NOMO-1 treated with dmso at 0.1 percent for 144 hours (cell line): ENCODE measurements around the gene OR7G3.

ENCODE experiments used
- DNase-seq: peaks from one replicate; lab custom pipeline; 2025; ENCODE audit not compliant: unreplicated experiment; lab: John Stamatoyannopoulos, UW

OR7G3 gene

DNA sequence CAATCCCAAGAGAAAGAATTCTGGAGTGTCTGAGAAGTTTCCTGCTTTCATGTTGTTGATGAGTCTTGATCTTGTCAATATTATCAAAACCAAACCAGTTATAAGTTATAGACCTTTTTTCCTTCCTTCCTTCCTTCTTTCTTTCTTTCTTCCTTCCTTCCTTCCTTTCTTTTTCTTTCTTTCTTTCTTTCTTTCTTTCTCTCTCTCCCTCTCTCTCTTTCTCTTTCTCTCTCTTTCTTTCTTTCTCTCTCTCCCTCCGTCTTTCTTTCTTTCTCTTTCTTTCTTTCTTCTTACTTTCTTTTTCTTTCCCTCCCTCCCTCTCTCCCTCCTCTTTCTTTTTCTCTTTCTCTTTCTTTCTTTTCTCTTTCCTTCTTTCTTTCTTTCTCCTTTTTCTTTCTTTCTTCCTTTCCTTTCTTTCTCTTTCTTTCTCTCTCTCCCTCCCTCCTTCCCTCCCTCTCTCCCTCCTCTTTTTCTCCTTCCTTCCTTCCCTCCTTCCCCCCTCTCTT, at the start of gene OR7G3:
Gene OR7G3 (minus strand): TSS at position 51 of the 506 bp plus-strand sequence. CDS start 0 bp downstream, at position 51.
- DNase-seq: no peak

DNA sequence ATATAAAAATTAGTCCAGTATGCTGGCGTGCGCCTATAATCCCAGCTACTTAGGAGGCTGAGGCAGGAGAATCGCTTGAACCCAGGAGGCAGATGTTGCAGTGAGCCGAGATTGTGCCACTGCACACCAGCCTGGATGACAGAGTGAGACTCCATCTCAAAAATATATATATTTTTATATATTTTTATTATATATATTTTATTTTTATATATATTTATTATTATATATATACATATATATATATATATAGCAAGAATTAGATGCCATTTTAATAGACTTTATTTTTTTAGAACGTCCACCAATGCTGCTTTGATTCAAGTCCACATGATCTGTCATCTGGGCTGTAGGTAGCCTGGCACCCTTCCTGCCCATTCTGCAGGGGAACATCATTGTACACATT, 48.6 kb upstream of the OR7G3 start:
- no peak for DNase-seq

- DNase-seq: no peak
These were observed 44.7 kb upstream of the OR7G3 start for GRCh38 chr19:9171393-9171991.

DNA sequence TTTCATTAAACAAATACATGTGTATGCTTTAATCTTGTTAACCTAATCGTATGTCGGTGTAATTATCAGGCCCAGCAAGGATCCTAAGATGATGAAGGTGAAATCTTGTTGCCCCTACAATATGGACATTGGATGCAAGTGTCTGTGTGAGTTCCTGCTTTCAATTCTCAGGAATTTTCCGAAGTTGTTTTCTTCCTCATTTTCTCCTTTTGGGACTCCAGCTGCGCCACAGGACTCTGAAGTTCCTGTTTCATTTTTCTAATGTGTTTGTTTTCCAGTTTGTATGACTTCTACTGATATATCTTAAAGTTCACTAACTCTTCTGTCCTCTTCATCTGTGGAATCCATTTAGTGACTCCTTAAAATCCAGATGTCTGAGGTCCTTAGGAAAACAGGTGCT, 40.1 kb upstream of the OR7G3 start:
- no peak for DNase-seq

- DNase-seq: no peak
These were observed 38.5 kb upstream of the OR7G3 start for GRCh38 chr19:9165261-9165660.

GRCh38 chr19:9161427-9161826, 34.7 kb upstream of the OR7G3 start:
- no peak for DNase-seq

GRCh38 chr19:9159891-9160290, 33.1 kb upstream of the OR7G3 start:
- DNase-seq: no peak

GRCh38 chr19:9156304-9156703, 29.6 kb upstream of the OR7G3 start:
- DNase-seq: no peak

DNA sequence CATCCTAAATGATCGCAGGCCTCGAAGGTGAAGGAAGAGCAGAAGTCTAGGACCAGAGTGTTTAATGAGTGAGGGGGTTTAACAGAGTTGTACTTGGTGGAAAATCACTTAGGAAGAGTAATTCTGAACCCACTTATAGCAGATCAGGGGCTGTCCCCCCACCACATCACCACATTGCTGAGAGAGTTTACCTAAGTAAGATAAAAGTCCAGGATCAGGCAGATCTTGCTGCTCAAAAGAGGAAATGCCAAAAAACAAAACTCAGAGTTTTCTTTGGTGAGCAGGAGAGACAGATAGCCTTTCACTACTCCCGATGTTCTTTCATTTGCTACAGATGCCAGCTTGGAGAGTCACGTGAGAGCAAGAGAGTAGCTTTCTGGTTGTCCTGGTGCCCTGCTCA, 28.8 kb upstream of the OR7G3 start:
- DNase-seq: no peak

- no peak for DNase-seq
These were observed 24.6 kb upstream of the OR7G3 start for GRCh38 chr19:9151367-9151766.

DNA sequence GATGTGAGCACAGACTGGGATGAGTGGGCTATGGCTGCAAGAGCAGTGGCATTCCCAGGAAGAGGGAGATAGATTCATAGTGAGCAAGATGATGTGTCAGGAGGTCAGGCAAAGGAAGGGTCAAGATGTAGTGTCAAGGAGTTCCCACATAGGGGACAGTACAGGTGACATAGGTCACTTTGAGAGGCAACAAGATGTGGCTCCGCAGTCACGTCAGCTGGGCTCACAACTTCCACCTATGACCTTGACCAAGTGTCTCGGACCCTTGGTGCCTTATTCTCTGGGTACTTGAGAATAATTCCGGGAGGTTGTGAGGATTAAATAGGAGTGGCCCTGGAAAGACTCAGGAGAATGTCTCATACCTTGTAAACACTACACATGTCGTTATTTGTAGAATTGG, 23.9 kb upstream of the OR7G3 start:
- DNase-seq: no peak

GRCh38 chr19:9149997-9150396, 23.2 kb upstream of the OR7G3 start:
- no peak for DNase-seq

DNA sequence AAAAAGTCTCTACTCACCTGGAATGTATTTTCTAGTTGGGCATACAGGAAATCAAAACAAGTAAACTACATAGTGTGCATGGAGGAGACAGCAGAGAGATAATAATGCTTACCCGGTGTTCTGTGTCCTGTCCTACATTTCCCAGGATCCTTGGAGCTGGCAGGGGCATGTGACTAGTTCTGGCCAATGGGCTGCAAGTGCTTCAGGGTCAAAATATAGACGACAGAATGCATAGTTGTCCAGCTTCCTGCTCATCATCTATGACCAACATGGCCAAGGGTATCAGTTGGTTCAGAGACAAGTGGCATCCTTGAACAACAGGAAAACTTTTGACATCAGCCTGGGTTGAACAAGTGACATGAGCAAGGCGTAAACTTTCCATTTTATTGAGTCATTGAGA, 21.9 kb upstream of the OR7G3 start:
- DNase-seq: no peak

- DNase-seq: no peak
These were observed 20.1 kb upstream of the OR7G3 start for GRCh38 chr19:9146882-9147281.

- DNase-seq: no peak
These were observed 18.2 kb upstream of the OR7G3 start for GRCh38 chr19:9144920-9145319.

DNA sequence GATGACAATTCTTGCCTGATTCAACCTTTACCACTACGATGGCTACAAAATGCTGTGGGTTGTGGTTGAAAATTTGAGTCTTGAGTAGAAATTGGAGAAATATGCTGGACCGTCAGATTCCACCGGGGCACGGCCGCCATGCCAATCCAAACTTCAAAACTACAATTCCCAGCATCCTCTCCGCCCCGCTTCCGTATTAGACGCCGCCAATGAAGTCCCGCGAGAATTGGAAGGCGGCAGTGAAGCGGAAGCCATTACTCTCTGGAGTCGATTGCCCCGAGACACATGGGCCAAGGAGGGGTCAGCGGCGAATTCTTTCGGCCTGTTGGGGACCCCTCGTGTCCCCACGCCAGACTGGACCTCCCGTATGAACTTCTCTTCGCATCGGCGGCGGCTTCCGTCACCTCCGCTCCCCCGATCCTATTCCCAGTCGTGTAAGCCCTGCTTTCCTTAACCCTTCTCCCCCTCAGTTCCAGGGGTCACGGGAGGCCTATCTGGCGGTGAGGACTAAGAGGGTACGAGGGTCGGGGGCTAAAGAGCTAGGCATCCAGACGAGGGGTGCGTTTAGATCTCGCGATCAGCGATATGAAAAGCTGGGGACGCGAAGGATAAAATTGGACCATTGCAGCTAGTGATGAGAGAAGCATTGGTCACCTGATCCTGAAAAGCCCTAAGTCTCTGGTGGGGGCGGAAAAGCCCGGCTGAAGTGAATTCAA, 13.6 kb upstream of the OR7G3 start, which contains the start of gene ZNF317:
Gene ZNF317 (plus strand): TSS at position 239 of the 716 bp plus-strand sequence. CDS start 15,620 bp downstream, outside the sequence.
- DNase-seq: peak; percentile 73

- no peak for DNase-seq
These were observed 12.9 kb upstream of the OR7G3 start for GRCh38 chr19:9139609-9140158.

DNA sequence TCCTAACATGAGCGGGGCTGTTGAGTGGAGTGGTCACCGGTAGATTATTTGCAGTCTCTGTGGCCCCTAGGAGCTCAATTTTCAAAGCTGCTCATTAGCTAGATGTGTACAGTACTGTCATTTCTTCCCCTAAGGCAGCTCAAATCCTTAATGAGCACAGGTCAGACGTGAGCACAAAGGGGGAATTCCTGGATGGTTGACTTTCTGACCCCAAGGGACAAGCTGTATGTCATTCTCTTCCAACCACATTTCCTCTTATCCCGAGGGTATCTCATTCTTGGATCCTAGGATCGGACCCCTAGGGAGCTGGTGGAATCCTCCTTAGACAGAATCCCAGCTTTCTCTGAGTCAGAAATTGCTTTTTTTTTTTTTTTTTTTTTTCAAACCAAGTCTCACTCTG, 5.7 kb upstream of the OR7G3 start:
- DNase-seq: no peak

DNA sequence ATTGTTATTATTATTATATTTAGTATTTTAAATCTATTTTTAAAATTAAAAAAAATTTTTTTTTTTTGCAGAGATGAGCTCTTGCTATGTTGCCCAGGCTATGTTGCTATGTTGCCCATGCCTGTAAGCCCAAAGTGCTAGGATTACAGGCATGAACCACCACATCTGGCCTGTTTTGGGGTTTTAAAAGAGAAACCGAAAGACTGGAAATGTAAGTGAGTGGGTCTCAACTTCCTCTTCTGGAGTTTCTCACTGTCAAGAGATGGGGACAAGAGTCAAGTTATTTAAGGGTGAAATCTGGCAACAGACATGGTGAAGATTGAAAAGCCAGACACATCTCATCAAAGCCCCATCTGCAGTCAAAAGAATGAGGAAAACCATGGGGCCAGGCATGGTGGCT, 4.2 kb upstream of the OR7G3 start:
- DNase-seq: peak; percentile 22

DNA sequence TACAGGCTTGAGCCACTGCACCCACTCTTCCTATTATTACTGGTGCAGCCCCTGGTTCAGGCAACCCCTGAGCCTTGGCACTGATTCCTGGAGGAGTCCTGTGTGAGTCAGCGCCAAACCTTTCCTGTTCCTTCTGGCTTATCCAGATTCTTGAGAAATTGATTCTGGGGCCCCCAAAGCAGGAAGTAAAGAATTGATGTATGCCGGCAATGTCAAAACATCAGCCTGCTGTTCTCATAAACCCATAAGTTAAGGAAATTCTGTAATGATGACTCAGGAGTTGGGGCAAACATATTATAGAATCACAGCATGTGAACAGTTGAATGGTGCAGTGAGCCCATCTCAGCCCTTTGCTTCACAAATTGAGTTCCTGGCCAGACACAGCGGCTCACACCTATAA, 1.4 kb upstream of the OR7G3 start:
- no peak for DNase-seq

DNA sequence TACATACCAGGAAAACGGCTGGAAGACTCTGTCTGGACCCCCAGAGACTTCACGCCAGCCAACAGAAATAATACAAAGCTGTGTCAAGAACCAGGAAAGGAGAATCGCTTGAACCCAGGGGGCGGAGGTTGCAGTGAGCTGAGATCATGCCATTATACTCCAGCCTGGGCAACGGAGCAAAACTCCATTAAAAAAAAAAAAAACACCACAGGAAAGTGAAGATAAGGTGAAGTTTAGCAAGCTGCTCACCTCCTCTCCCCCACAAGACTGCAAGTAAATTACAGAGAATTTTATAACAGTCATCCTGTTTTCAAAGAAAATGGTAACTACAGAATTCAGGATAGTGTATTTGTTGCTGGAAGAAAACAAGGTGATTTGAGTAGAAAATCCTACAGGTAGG, 10.2 kb downstream of the OR7G3 start:
- DNase-seq: no peak

GRCh38 chr19:9115307-9115813, 11.4 kb downstream of the OR7G3 start, which contains the start of gene OR7G1:
TSS of gene OR7G1 (minus strand) at chr19:9115763. CDS start at chr19:9115763, 0 bp downstream.
- DNase-seq: no peak
